Fibroblast of the aortic adventitia (primary cell): Measurements from ENCODE around the gene SLC27A5. TPM values are rescaled to one million over a fixed set of nuclear protein-coding genes. Genes with fewer than 3 reads are reported as not detected.

Experiments
- DNase-seq: peaks from one replicate; pipeline ENCODE4 v3.0.0-alpha.2; 2010; ENCODE audit warnings: low read depth
- H3K4me3 ChIP-seq: 2 replicates; pipeline ENCODE4 v1.5.1; 2011; ENCODE audit warnings: low read depth, mild to moderate bottlenecking, control low read depth, low read length, moderate library complexity
- total RNA-seq: library from RNA; depleted of rRNA; stranded (reverse); fragments of >200 nt; gene quantifications from 2 replicates; pipeline ENCODE4 v1.2.3, GENCODE V29; 2012; ENCODE audit warnings: low replicate concordance
- TF ChIP-seq, protein P1 (sequence below): IDR thresholded peaks from 2 replicates; pipeline ENCODE4 v1.5.1; 2011; ENCODE audit warnings: mild to moderate bottlenecking, low read length, control low read depth, inconsistent platforms; ENCODE audit not compliant: insufficient read depth

SLC27A5 gene
- total RNA-seq, 1 donor: 5.2 TPM

DNA sequence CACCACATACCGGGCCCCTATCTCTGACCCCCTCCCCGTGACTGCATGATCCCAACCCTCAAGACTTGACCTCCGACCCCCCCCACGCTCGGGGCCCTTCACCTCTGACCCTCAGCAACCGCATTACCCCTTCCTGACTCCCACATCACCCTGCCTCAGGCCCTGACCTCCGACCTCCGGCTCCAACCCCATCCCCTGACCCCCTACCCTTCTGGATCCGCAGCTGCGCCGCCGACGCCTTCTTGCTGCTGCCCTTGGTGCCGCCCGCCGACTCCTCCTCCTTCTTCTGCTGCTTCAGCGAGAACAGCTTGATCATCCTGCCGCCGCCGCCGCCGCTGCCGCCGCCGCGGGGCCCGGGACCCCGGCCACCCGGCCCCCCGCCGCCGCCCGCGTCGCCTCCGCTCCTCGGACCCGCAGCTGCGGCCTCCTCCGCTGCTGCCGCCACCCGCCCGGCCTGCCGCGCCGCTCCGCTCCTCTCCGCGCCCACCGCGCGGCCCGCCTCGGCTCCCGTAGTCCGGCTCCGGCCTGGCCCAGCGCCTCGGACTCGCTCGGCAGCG, 46.4 kb upstream of the SLC27A5 start, which contains the start of gene UBE2M:
UBE2M (minus strand) TSS at position 546 of the 557 bp plus-strand sequence; CDS start at position 316, 230 bp downstream.
- H3K4me3 ChIP-seq: peak within 1 kb of the TSS; percentile 92
- TF ChIP-seq, protein P1, sequence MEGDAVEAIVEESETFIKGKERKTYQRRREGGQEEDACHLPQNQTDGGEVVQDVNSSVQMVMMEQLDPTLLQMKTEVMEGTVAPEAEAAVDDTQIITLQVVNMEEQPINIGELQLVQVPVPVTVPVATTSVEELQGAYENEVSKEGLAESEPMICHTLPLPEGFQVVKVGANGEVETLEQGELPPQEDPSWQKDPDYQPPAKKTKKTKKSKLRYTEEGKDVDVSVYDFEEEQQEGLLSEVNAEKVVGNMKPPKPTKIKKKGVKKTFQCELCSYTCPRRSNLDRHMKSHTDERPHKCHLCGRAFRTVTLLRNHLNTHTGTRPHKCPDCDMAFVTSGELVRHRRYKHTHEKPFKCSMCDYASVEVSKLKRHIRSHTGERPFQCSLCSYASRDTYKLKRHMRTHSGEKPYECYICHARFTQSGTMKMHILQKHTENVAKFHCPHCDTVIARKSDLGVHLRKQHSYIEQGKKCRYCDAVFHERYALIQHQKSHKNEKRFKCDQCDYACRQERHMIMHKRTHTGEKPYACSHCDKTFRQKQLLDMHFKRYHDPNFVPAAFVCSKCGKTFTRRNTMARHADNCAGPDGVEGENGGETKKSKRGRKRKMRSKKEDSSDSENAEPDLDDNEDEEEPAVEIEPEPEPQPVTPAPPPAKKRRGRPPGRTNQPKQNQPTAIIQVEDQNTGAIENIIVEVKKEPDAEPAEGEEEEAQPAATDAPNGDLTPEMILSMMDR: no peak
- peak; percentile 33 for DNase-seq

DNA sequence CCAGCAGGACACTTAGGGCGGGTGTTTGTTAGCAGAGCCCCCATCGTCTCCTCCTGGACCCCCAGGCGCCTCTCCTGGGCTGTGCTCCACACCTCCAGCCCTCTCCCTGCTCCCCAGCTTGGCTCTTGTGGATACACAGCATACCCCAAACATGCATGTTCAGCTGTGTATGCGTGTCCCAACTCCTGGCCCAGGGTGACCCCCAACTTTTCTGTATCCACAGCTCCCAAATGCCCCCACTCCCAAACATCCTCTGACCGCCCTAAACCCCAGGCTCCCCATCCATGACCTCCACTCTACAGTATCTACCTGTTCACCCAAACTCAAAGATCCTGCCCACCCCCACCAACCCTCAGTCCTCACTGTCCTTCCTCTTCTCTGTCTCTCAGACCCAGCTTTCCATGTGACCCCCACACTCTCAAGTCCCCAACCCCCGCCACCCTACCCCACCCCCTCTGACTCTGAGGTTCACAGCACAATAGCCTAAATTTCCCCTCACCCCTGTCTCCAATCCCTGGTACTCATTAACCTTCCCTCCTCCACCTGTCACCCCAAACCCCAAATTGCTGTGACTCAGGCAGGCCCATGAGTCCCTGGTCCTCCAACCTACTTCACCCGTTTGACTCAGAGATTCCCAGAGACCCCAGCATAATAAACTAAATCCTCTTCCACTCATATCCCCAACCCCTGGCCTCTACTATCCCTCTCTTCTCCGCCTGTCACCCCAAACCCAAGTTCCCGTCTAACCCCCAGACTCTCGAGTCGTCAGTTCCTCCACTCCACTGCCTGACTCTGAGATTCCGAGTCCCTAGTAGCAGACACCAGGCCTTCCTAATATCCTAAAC, 45.7 kb upstream of the SLC27A5 start:
- DNase-seq: no peak
- TF ChIP-seq, protein P1: no peak
- H3K4me3 ChIP-seq: peak overlapping the region; percentile 92

DNA sequence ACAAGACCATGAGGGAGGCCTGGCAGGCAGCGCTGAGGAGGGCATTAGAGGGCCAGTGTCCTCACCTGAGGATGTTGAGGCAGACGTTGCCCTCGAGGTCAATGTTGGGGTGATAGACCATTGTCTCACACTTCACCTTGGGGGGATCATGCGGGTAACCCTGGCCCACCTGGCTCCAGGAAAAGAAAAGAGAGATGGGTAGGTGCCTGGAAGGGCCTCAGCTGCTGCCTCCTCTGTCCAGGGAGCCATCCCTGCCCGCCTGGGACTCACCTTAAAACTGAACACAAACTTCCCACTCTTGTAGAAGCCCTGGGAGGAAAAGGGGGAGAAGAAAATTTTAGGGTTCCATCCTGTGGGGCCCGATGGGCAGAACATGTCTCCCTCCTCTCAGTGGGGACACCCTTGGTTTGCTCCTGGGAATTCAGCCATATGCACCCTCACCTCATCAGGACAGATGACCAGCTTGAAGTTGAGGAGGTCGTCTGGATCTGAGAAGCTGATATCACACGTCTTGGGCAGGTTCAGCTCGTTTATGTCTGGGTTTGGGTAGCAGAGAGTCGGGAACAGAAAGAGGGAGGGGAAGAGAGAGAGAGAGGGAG, 44.9 kb upstream of the SLC27A5 start:
- H3K4me3 ChIP-seq: peak overlapping the region; percentile 92
- TF ChIP-seq, protein P1: no peak
- no peak for DNase-seq

DNA sequence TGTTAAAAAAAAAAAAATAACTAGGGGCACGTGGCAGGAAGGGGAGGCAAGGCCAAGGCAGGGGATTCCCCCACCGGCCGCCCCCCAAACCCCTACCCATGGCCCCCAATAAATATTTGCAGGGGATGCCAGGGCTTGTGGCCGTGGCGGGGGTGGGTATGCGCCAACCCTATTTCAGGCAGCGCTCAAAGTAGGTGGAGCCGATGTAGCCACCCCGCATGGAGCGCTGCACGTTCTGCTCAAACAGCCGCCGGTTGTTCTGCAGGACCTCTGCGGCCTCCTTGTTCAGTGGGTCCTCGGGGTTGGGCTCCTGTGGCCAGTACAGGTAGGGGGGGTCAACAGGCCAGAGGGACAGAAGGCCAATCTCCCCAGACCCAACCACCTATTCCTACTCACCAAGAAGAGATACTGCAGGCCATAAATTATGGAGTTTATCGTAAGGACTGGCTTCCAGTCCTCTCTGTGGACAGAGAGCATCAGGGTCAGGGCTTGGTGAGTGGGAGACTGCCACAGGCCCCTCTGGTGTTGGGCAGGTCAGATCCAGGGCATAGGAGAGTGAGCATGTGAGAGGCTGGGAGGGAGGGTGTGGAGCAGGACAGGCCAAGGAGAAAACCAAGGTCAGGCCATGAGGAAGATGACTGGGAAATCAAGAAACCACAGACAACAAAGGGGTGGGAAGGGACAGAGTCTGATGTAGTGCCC, 44.3 kb upstream of the SLC27A5 start:
- TF ChIP-seq, protein P1: no peak
- H3K4me3 ChIP-seq: peak overlapping the region; percentile 92
- DNase-seq: no peak

DNA sequence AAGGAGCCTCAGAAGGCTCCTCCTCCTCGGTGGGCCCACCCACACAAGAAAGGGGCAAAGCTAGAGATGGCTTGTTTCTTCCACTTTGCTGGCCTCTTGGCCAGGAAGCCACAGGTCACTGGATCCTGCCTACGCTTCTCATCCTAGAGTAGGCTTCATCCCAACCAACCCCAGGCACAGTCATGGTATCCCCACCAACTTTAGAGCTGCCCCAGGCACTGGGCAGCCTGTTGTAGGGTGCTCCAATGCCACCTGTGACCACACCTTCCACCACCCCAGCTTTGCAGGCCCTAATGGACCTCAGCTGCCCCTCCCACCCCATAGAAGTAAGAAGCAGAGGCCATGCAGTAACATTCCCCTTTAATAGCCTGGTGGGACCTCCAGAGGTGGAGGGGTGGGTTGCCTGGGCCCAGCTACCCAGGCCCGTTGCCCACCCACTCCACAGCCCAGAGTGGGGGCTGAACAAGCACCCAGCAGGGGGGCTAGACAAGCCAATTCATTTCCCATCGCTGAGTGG, 43.6 kb upstream of the SLC27A5 start:
- H3K4me3 ChIP-seq: peak overlapping the region; percentile 61
- no peak for DNase-seq
- TF ChIP-seq, protein P1: no peak
